NB4 (cell line): ENCODE measurements around the gene SMYD1.
"Not testable (repeated sequence)": the region's sequence is repeated elsewhere in the genome, so short reads cannot be mapped to it uniquely, and the experiment has no call there.

Source experiments
- DNase-seq: peaks from one replicate; pipeline ENCODE4 v3.0.0; 2010; ENCODE audit warnings: low read depth
- H3K4me3 ChIP-seq: one replicate; pipeline ENCODE4 v1.5.1; 2011; ENCODE audit warnings: mild to moderate bottlenecking, low read depth, low read length, moderate library complexity
- MYC ChIP-seq: IDR thresholded peaks from 2 replicates; pipeline ENCODE4 v1.6.1; 2011; ENCODE audit warnings: low read depth, low read length
- POLR2A ChIP-seq: IDR thresholded peaks from 2 replicates; pipeline ENCODE4 v1.6.1; 2011; ENCODE audit warnings: mild to moderate bottlenecking; ENCODE audit not compliant: insufficient read length; ENCODE audit errors: extremely low read depth
- TF ChIP-seq, protein P1 (sequence below): IDR thresholded peaks from 2 replicates; pipeline ENCODE4 v1.6.1; 2011; ENCODE audit warnings: low read depth, low read length
- TF ChIP-seq, protein P2 (sequence below): IDR thresholded peaks from one replicate; pipeline ENCODE4 v1.5.1; 2012; ENCODE audit warnings: low read depth, low read length

Gene SMYD1

DNA sequence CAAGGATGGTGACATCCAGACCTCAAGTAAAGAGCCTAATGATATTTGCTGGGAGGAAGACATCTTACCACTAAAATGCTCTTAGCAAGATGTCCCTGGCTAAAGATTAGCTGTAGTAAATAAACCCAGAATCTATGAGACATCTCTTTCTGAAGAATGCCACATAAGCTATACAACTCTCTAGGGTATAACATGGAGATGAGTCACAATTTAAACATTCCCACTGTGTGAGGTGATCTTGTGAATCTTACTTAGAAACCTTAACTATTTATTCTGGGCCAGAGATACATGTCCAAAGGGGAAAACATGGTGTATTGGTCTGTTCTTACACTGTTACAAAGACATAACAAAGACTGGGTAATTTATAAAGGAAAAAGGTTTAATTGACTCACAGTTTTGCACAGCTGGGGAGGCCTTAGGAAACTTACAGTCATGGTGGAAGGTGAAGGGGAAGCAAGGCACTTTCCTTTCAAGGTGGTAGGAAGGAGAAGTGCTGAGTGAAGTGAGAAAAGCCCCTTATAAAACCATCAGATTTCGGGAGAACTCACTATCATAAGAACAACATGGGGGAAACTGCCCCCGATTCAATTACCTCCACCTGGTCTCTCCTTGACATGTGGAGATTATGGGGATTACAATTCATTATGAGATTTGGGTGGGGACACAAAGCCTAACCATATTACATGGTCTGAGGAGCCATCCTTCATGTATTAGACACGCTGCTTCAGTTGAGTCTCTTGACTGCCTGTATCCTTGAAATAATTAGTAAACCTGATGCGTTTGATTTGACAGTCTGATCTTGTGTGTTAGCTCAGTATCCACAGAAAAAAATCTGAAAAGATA lies 29.1 kb upstream of the SMYD1 start:
- no peak overlapping the region for H3K4me3 ChIP-seq
- peak; percentile 38 for DNase-seq
- TF ChIP-seq POLR2A = no peak
- TF ChIP-seq, protein P1, sequence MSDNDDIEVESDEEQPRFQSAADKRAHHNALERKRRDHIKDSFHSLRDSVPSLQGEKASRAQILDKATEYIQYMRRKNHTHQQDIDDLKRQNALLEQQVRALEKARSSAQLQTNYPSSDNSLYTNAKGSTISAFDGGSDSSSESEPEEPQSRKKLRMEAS = no peak
- no peak for TF ChIP-seq MYC
- TF ChIP-seq, protein P2, sequence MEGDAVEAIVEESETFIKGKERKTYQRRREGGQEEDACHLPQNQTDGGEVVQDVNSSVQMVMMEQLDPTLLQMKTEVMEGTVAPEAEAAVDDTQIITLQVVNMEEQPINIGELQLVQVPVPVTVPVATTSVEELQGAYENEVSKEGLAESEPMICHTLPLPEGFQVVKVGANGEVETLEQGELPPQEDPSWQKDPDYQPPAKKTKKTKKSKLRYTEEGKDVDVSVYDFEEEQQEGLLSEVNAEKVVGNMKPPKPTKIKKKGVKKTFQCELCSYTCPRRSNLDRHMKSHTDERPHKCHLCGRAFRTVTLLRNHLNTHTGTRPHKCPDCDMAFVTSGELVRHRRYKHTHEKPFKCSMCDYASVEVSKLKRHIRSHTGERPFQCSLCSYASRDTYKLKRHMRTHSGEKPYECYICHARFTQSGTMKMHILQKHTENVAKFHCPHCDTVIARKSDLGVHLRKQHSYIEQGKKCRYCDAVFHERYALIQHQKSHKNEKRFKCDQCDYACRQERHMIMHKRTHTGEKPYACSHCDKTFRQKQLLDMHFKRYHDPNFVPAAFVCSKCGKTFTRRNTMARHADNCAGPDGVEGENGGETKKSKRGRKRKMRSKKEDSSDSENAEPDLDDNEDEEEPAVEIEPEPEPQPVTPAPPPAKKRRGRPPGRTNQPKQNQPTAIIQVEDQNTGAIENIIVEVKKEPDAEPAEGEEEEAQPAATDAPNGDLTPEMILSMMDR = no peak

DNA sequence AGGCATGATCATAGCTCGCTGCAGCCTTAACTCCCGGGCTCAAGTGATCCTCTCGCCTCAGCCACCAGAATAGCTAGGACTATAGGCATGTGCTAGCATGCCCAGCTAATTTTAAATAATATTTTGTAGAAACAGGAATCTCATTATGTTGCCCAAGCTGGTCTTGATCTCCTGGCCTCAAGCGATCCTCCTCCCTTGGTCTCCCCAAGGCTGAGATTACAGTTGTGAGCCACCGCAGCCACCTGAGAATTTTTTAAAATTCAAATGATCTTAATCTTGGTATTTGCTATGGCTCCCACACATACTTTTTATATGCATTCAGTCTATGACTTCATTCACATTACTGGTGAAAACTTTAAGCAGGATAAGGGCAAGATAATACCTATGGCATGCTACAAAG lies 25.1 kb upstream of the SMYD1 start:
- TF ChIP-seq POLR2A = no peak
- TF ChIP-seq, protein P1 = no peak
- TF ChIP-seq MYC = no peak
- TF ChIP-seq, protein P2 = no peak

DNA sequence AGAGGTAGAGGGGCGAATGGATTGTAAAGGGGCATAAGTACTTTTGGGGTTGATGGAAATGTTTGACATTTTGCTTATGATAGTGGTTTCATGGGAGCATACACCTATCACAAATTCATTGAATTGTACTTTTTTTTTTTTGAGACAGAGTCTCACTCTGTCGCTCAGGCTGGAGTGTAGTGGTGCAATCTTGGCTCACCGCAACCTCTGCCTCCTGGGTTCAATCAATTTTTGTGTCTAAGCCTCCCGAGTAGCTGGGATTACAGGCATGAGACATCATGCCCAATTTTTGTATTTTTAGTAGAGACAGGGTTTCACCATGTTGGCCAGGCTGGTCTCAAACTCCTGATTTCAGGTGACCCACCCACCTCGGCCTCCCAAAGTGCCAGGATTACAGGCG lies 22.1 kb upstream of the SMYD1 start:
- not testable (repeated sequence) for DNase-seq, H3K4me3 ChIP-seq

More for the DNA sequence above, 25.1 kb upstream of the SMYD1 start:
- no peak for DNase-seq
- no peak overlapping the region for H3K4me3 ChIP-seq

DNA sequence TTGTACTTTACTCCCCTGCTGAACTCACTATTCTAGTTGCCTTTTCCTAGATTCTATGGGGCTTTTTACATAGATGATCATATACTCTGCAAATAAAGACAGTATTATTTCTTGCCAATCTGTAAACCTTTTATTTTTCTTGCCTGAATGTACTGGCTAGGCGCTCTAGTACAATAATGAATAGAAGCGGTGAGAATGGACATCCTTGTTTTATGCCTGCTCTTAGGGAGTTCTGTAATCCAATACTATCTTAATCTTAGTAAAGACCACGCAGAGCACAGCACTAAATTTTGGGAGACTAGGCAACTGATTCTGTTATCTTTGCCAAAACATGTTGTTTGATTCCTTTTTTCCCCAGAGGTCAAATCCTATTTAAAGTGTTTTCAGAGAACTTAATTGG lies 19.1 kb upstream of the SMYD1 start:
- TF ChIP-seq MYC = no peak
- TF ChIP-seq POLR2A = no peak
- TF ChIP-seq, protein P1 = no peak
- TF ChIP-seq, protein P2 = no peak
- H3K4me3 ChIP-seq = no peak overlapping the region
- DNase-seq = no peak

DNA sequence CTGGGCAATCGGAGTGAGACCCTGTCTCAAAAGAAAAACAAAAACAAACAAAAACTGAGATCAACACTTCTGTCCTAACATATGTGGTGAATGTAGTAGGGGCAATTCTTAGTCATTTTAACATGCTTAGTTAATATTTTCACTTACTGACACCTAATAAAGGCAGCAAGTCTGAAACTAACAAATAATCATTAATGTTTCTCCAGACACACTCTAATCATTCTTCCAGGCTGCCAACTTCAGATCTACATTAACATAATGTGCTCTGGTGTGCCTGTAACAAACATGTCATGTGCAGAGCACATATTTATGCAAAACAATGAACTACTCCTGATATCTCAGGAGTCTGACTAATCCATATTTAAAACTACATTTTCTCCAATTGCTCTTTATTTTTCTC lies 18.0 kb upstream of the SMYD1 start:
- TF ChIP-seq, protein P2 = no peak
- TF ChIP-seq, protein P1 = no peak
- TF ChIP-seq POLR2A = no peak
- no peak for TF ChIP-seq MYC
- DNase-seq = no peak
- H3K4me3 ChIP-seq = no peak overlapping the region

DNA sequence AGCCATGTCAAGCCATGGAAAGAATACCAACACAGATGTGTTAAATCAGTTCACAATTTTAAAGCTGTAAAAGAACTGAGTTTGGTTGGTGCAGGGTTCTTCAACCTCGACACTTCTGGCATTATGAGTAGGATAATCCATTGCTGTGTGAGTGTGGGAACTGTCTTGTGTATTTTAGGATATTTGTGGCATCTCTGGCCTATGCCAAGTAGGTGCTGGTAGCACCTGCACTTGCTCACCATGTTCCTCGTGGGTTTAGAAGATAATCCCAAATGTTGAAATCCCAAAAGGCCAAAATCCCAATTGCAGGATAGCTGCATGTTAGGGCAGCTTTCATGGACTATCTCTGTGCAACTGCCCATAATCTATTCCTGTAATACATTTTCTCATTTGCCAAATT lies 15.8 kb upstream of the SMYD1 start:
- TF ChIP-seq, protein P1 = no peak
- TF ChIP-seq POLR2A (no peak), MYC (no peak)
- TF ChIP-seq, protein P2 = no peak
- DNase-seq = no peak
- H3K4me3 ChIP-seq = no peak overlapping the region
